ENCODE data around the gene TTC6. TPM values are rescaled to one million over a fixed set of nuclear protein-coding genes. Genes with fewer than 3 reads are reported as not detected.

The TTC6 gene, protein sequence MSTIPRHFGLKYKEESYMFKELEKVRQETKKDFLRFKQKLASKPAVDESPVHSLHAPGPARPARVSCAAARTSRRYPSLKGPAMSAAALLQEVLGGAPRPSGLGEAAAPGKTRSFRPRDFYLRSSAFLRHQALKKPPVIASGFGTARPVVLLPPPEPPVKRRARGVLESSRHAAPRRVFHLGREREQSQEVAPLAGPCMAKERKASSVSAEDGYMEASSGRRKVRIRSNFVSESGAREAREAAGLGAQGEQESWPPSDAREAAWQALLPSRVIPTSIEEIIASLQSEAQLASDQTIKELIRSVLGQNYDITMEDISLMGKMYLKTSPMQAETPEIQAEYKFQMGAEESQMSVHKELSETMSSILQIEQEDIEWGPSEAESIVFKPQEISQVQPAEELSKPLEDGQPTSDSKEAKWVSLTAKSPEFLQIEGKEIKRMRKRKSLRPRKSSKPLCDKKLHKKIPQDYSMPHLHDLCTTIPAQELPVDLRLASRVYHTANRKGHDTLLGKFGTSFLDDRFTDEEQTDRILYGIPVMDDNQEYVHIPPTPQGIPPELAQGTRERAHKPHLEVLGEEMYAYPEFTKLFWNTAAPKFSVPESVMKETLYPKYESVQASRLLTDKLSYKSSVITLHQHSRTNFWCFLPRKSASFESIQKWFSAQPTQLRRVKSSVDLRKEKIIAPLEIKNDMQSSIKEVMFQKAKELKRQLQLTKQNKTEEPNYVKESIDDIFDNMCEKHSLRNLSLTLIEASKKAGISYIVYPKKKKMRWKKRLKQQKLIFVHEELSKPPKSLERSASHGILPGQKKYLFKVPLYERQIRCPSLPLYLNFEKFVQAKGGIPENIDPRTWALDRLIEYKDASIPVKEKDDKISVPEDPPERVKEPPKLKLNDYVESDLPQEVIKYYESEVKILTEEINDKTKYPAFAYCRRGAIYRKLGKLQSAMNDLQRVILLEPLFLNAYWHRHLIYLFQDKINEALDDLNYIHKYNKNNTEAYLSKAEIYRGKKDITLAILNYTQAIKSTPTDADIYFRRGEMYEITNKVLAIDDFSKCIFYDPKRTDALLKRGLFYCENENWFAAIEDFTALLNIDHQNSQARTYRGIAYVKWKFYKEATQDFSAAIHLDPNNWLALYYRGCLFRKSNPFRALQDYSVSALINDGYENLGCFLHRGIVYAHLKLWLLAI (N-terminal part only)
- 9.2 TPM for total RNA-seq
- long read RNA-seq, partial matches to known transcripts = 0 of 10 reads
- long read RNA-seq, other reads (novel, unspliced or antisense) = 8 of 10 reads

DNA sequence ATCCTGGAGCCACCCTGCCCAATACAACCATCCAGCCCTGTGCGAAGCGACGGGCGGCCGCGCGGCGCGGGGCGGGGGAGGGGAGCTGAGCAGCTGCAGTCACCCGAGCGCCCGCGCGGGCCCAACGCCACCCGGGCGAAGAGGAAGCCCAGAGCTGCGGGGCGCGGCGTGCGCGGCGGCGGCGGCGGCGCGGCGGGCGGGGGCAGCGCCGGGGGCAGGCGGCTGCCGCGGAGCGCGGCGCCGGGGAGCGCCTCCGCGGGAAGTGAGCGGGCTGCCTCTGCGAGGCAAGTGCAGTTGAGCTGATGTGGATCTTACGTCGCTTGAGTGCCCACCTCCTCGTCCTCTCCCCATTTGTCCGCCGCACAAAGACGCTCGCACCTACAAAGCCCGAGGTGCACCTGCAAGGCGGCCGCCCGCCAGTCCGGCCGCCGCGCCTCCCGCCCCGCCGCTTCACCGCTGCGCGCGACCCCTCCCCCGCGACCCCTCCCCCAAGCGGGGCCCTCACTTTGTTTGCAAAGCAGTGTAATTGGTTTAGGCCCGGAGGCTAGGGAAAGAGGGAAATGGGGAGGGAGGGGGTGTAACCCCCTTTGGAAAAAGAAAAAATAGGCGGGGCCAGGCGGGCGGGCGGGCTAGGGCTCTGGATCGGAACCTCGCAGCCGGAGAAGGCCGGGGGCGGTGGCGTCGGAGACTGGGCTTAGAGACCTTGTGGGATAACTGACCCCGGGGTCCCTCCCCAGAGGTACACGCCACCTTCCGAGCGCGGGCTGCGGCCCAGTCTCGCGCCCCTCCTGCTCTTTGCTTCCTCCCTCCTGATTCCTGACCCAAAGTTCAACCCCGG is at the start of gene TTC6, which contains the start of gene FOXA1:
TTC6 (plus strand) TSS at position 659 of the 838 bp plus-strand sequence. CDS start 26,436 bp downstream, outside the sequence.
FOXA1 (minus strand) TSS at position 279 of the 838 bp plus-strand sequence; CDS start at position 2, 277 bp downstream.
- Histone ChIP-seq H3K9me3 (no peaks in the 10 kb centered on the region), H3K27ac (peak within 1 kb of the TSS; percentile 92), H3K4me3 (peak within 1 kb of the TSS; percentile 60), H3K36me3 (no peaks in the 10 kb centered on the region), H3K27me3 (ENCODE audit: low read depth) (peaks cover 92% of the 10 kb centered on the region), H3K4me1 (peaks cover 36% of the 10 kb centered on the region)
- DNase-seq = peak; percentile 79
- intact Hi-C loops (cut with DNase I) = loop anchor here (5.0 kb wide), 1 partner anchor 348 kb away; no protein-coding TSS in a partner anchor
- no peak for TF ChIP-seq CTCF (IDR thresholded peaks at IDR 0.05)
- ATAC-seq = peak; percentile 31 to 37

DNA sequence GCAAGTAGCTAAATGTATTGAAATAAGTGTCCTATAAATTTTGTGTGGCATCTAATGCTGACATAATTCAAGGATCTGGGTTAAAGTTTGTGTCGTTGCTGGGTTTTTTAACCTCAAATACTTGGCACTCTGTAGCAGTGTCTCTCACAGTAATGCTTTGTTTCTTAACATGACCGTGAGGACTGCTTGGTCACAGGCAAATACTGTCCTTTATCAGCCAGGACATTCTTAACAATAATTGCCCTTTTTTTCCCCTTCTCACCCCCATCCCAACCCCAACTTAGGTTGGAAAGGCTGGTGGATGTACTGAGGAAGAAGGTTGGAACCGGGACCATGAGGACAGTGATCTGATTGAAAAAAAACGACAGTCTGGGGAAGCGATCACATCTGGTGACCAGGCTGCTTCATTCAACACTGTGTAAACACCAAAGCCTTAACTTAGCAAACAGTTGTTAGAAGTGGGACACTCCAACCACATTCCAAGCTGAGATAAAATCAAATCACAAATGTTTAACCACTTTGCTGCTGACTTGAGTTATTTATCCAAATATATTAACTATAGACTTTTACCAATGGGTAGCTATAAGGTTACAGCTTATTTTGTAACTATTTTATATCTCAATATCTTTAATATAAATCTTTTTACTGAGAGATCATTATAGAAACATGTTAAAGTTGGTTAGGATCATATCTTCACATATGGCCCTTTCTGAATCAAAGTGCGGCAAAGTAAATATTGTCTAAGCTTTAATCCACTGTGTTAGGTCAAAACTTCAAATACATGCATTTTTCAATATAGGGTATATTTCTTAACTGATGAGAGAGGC is 48.6 kb upstream of the TTC6 start:
- ATAC-seq = peak; percentile 70 to 86
- H3K9me3 ChIP-seq = no peaks in the 10 kb centered on the region
- H3K27me3 ChIP-seq (ENCODE audit: low read depth) = no peaks in the 10 kb centered on the region
- no peak for TF ChIP-seq CTCF (IDR thresholded peaks at IDR 0.05)
- H3K36me3 ChIP-seq = no peaks in the 10 kb centered on the region
- no peaks in the 10 kb centered on the region for H3K4me1 ChIP-seq
- intact Hi-C loops (cut with DNase I) = no loop called here
- DNase-seq = no peak
- no peak overlapping the region for H3K4me3 ChIP-seq
- H3K27ac ChIP-seq = no peak overlapping the region

DNA sequence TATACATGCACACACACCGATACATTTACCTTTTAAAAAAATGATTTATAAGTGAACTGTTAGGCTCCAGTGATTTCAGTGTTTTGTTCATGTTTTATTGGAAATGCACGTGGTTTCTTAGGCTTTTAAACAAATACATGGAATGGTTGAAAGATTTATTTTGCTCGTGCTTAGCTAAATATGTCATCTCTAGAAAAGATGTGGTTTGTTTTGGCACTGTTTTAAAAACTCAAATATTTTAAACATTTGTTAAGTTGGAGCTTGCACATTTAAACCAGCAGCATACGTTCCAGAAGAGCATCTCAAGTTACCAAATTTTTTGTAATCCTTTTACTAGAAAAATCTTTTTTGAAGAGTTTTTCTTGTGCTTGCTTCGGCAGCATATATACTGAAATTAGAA is 44.9 kb upstream of the TTC6 start:
- no peak overlapping the region for H3K27ac ChIP-seq
- TF ChIP-seq CTCF (IDR thresholded peaks at IDR 0.05) = no peak
- no peak for DNase-seq
- no peak overlapping the region for H3K4me3 ChIP-seq
- ATAC-seq = no peak
- intact Hi-C loops (cut with DNase I) = no loop called here
- no peaks in the 10 kb centered on the region for H3K36me3 ChIP-seq
- no peaks in the 10 kb centered on the region for H3K4me1 ChIP-seq
- no peaks in the 10 kb centered on the region for H3K27me3 ChIP-seq (ENCODE audit: low read depth)
- H3K9me3 ChIP-seq = no peaks in the 10 kb centered on the region

DNA sequence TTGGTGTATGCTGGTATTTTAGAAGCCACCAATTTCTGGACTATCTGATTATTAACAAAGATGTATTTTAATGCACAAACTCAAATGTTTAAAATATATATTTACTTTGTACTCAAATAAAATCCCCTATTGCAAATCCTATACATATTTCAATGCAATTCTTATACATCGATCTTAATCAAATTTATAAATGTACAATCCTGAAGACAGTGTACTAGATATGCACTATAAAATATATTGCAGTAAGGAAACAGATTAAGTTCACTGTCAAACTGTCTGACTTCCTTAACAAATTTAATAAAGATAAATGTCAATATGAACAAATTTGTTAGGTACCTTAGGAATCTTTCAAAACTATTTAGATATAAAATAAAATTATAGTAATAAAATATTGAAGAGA is 44.3 kb upstream of the TTC6 start:
- Histone ChIP-seq H3K27ac (no peak overlapping the region), H3K36me3 (no peaks in the 10 kb centered on the region), H3K9me3 (no peaks in the 10 kb centered on the region), H3K27me3 (ENCODE audit: low read depth) (no peaks in the 10 kb centered on the region), H3K4me1 (no peaks in the 10 kb centered on the region), H3K4me3 (no peak overlapping the region)
- no peak for ATAC-seq
- TF ChIP-seq CTCF (IDR thresholded peaks at IDR 0.05) = no peak
- DNase-seq = no peak
- intact Hi-C loops (cut with DNase I) = no loop called here

Data from lower lobe of right lung (tissue), 2 donors.